ENCODE data around the gene JAG1.

The JAG1 gene

DNA sequence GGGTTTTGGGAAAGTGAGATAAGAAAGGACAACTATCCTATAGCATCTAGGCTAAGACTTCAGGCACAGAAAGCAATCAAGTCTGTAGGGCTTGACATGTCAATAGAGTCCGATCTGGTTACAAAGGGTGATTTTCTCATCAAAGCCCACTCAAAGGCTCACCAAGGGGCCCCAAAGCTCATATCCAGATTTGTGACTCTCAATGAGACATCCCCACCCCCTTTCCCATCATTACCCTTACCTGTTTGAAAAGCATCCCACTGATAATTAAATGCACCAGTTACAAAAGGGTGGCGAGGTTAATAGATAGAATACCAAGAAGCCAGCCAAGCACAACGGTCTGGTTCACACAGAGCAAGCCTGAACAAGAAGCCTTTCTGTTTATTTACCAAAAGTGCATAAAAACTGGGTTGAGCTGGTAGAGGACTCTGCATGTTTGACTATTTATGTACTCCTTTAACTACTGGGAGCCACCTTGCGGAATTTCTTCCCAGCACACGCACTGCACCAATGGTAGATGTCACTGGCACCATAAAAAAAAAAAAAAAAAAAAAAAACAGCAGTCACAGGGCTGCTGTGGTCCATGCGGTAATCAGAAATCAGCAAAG, 6.1 kb downstream of the JAG1 start:
- no peak for DNase-seq

DNA sequence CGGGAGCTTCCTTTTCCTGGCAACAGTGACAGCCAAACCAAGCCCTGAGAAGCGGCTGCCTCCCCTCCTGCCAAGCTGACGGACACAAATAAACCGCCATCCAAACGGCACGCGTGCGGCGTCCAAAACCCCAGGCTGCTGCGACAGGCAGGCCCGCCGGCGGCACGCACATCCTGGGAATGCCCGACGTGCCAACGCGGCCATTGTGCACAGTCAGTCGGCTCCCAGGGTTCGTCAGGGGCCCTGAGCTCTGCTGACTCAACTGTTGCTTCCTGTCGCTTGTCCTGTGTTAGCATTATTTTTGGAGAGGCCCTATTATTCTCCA, 6.8 kb downstream of the JAG1 start:
- DNase-seq: no peak

DNA sequence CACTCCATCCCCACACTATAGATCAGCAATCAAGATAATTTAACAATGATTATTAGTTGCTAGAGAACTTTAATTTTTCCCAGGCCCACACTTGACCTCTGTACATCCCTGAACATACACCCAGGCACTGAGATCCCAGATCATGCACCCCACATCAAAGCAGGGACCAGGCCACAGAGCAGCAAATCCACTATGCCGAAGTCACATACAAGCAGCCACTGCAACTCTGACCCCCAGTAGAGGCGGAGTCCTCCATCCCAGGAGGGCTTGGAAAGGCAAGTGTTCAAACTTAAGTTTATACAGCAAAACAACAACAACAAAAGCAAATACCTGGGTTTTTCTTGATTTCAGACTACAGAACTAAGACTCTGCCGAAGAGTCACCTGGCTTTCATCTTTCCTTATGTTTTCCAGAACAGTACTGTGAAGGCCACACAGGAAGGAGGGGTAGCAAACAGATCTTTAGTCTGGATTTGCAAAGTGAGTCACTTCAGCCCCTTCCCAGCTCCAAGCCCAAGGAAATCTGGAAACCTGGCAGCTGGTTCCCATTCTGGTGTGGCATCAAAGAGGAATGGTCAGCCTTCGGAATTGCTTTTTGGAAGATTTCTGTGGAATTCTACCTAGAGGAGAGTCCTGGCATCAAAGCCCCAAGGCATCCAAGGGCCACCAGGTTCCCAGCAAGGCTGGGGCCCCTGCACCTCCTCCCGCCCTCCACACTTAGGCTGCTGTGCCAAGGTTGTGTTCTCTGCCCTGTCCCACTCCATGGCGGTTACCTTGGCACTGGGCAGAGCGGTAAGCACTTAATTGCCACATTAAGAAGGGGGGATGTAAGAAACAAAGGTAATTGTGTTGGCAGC, 7.3 kb downstream of the JAG1 start:
- no peak for DNase-seq

DNA sequence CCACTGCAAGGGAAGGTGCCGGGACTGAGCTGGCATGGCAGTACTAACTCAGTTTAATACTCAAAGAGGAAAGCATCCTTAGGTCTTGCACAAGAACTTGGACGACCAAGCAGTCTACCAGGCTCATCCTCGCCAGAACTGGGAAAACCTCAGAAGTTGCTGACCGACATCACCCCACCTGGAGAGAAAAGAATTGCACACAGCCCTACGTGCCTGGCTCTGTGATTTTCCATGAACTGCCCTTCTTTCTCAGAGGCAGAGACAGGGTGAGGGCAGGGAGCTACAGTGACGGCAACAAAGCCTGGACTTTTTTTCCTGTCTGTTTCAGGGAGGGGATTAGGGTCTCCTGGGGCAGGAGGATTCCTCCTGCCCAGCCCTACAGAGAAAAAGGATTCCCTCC, 8.0 kb downstream of the JAG1 start:
- no peak for DNase-seq

DNA sequence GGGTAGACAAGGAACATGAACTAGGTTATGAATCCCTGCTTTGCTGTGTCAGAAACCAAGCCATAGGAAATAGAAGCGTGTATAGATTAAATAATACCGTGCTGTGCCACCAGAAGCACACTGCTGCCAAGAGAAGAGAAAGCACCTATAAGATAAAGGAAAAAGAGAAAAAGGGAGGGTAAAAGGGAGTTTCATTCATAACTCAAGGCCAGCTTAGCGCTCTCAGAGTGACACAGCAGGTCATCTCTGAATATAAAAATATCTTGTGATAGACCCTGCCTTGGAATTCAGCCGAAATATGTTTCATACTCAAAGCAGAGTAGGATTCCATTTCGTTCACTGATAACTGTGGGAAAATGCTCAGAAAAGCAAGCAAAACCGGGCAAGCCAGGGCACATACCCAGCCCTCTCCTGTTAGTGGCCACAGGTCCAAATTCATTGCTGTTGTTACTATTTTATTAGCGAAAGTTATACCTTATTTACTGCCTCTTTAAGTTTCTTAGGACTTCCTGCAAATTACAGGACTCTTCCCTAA, 8.7 kb downstream of the JAG1 start:
- DNase-seq: no peak

DNA sequence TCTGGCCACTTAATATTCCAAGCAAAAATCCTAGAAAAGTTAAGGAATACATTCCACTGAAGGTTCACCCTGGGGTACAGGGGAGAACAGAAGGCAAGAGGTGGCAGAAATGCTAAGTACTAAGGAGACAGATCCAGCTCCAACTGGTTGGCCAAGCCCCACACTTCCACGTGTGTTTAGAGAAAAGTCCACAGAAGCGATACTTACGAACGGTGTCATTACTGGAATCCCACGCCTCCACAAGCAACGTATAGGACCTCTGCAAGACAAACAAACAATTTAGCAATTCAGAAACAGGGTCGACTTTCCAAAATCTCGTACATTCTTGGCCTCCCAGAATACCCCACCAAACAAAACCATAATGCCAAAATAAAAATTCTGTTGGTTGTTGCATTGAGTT, 10.0 kb downstream of the JAG1 start:
- DNase-seq: no peak

DNA sequence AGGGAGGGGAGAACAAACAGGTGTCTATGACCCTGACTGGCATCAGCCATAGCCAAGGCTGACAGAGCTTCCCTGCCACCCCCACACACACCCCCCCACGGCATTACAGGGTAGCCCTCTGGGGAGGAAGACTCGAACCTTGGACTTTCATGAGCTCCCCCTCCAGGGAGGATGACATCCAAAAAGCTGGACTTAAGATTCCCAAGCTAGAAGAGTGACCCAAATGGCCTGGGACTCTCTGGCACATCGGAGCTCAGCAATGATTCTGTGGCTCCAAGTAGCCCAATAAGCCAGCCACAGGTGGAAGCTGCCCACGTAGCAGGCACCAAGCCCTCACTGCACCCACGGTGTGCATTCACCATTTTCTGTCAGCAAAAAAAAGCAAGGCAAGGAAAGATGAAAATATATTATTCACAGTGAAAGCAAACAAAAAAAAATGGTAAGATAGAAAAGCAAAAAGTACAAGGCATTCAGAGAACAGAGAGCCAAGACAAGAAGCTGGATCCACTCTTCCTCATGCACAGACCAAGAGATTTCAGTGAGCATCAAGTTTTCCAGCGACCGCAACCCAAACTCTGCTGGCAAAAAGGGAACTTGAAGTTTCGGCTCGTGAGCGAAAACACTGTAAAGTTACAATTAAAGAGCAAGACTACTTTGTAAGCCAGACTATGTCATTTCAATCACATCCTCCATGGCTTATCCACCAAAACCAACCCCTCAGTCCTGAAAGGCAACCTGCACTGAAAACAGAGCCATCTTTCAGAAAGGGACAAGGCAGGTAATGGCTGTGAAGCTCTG, 10.9 kb downstream of the JAG1 start:
- DNase-seq: no peak

DNA sequence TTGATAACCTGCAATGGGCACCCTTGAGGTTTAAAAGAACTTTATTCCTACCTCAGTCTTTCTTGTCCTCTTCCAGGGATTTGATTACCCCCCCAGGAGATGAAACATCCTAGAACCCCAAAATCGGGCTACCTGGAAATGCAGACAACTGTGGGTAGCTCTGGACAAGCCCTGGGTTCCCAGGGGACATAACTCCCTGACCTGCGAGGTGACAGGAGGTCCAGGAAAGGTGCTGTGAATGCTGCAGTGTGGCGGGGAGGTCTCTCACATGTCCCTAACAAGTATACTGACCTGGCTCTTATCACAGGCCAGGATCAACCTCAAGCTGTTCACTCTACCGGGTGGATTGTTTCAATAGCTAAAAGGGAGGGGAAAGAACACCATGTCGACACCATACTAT, 11.6 kb downstream of the JAG1 start:
- no peak for DNase-seq

DNA sequence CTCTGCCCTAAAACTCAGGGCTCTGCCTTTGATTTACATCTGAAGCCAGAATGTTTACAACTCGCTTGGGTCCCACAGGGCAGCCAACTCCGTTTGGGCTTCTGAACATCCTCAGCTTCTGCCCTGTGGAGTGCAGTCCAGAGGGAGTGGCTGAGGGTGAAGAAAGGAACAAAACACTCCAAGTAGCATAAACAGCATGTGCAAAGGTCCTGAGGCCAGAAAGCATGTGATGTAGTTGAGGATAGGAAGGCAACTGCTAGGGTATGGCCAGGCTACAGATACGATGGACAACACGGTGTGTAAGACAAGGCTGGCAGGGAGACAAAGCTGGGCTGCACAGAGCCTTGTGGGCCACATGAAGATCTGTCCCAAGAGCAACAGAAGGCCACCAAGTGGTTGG, 12.5 kb downstream of the JAG1 start:
- DNase-seq: no peak

DNA sequence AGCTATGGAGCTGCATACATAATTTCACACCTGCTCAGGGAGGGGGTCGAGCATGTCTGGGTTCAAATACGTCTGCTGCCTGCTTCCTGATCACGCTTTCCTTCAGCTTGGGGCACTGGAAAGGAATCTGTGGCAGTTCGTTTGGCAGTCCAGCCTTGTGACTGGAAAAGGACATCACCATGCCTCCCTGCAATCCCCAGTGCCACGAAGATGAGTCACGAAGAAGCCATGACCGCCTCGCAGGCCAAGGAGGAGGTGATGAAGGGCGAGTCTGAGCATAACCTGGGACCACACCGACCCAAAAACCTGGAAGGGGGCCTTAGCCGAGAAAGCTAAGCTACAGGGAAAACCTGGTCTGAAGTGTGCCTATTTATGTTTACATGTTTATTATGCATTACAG, 13.1 kb downstream of the JAG1 start:
- no peak for DNase-seq

DNA sequence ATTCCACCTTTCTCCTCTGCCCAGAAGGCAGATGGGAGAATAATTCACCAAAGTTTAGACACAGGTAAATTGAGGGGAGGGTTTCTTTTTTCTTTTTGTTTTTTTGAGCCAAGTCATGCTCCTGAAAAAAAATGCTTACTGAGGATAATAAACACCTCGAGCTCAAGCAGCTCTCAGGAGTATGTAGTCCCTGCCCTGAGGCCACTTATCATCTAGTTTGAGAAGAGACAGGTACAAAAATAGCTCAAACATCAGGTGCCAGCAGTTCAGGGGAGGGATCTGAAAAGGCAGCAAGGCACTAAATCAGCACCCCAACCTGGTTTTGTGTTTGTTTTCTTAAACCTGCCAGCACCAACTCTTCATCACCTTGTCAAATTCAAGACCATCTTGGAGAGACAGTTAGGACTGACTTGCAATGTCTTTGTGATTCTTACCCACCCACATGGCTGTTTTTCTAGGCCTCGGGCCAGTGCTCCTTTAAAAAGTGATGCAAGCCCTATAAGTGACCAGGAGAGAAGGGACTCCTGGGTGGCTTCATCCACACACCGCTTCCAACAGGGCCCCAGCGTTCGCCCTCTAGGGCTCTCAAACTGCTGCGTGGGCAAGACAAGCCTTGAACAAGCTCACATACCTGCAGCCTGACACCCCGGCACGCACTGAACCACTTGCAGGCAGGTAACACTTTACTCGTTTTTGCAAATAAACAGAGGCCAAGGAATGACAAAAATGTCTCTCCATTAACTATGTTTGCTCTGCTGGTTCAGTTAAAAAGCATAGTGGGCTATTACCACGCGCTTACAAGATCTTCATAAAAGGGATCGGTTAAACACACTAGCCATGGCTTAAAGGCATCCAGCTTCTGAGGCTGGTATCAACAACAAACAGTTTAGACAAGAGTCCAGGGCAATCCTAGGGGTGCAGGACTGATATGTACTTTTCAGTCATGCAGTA, 13.9 kb downstream of the JAG1 start:
- DNase-seq: no peak

DNA sequence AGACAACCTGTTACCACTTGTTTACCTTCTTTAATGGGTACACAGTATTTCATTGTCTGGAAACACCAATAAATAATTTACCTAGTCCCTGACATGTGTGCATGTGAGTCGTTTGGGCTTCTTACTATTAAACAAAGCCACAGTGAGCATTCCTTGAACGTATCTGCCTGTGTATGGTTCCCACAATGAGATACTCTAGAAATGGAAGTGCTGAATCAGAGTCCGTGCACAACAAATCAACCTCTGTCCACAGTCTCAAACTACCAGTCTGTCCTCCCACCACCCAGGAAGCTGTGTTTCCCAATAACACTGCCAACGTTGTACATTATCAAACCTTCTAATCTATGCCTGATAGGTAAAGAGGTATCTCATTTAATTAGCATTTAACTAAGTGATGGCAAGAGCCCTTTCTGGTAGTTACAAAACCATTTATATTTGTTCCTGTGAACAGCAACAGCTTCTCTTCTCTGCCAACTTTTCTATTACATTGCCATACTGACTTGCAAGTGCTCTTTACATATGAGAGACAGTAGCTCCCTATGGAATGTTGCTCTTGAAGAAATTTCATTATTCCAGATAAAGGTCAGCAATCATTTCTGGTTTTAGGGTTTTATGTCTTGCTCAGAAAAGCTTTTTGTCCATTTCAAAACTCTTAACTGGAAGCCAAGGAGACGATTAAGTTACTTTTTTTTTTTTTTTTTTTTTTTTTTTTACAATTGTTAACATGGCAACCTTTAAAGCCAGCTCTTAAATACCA, 14.7 kb downstream of the JAG1 start:
- DNase-seq: no peak

DNA sequence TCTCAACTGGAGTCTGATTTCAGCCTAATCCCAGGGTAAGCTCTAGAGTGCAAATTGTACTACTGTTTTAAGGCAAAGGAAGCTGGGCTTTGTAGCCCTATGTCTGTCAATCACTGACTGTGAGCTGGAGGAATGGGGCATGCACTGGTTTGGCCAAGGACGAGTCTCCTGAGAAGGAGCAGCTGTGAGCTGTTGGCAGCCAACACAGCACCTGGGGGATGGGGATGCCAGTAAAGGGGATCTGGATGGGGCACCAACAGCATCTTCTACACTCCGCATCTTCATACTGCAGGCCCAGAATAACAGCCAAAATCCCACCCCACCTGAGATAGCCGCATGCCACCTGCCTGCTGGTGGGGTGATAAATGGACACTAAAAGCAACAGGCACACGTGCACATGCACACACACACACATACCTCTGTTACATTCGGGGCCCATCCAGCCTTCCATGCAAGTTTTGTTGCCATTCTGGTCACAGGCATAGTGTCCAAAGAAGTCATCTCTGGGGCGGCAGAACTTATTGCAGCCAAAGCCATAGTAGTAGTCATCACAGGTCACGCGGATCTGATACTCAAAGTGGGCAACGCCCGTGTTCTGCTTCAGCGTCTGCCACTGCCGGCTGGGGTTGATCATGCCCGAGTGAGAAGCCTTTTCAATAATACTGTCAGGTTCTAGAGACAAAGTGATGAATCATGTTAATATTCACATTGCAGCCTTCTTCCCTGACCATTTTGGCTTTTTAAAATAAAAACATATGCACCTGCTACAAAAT, 15.6 kb downstream of the JAG1 start:
- no peak for DNase-seq

DNA sequence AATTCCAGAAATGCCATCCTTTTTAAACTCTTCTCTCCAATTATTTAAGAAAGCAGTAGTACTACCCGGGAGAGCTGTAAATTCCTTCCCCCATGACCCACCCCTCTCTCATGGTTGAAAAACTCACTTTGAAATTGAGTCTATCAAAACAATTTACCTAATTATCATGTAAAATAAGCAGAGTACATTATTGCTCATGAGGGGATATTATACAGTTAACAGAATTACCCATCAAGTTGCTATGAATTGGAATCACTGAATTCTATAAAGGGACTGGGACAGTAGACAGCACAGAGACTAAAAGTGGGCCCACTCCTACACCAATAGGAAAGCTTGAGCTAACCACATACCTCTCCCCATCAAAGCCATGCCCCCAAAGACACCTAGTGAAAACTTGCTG, 16.3 kb downstream of the JAG1 start:
- DNase-seq: no peak

DNA sequence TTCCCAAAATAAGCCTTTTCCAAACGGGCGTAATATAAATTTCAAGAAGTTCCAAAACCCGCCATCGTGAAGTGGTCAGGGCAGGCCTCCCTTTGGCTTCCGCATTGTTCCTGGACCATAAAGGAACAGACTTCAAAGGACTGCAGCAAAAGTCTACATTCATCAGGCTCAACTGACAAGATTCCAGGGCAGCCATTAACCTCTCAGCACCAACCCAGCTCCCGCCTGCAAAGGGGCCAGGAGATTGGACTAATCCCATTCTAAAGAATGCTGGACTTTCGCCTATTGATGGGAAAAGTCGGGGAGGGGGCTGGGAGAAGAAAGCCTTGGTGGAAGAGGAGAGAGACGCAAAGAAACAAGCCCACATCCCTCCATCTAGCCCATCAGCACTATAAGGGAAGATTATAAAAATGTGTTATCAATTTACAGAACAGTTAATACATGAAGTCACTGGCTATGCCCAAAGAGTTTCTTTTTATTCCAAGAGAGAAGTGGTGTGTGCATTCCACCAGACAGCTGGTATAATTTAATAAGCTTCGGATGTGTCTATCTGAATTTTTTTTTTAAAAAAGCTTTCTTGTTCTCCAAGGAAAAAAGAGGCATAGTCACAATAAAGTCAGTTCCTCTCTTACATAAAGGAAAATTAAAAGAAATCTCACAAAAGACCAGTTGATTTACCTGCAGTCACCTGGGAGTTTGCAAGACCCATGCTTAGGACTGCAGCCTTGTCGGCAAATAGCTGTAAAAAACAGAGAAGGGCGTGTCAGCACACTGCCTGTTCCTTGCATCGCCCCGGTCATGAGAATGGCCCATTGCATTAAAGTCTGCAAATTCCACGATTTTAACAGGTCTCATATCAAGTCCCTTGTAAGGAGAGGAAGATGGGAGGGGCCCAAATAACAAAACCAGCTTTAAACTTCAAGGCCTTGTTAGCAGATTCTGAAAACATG, 17.8 kb downstream of the JAG1 start:
- no peak for DNase-seq

DNA sequence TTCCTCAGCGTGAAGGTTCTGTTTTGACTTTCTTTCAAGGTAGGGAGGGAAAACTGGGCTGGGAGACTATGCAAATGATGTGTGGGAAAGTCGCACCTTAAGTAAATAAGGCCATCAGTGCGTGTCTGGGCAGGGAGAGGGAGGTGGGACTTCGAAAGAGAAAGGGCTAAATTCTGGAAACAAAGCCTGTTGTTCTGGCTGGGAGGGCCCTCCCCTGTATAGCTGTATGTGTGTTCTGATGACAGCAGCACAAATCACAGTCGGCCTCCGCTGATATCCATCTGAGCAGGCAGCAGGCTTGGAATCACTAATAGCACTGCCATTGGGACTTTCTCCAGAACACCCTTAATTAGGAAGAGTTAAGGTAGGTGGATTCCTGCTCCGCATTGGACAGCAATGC, 19.2 kb downstream of the JAG1 start:
- no peak for DNase-seq

DNA sequence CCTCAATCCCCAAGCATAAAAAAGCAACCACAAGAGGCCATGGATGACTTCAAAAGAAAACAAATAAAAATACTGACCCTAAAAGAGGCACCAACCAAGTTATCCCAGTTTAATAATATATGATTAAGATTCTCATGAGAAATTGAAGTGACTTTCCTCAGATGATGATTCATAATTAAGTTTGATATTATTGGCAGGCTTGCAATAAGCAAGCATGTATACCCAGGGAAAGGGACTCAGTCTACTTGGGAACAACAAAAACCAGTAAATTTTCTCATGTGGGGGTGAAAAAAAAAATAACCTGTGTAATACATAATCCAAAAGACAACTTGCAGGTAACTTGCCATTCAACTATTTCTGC, 19.6 kb downstream of the JAG1 start:
- no peak for DNase-seq

DNA sequence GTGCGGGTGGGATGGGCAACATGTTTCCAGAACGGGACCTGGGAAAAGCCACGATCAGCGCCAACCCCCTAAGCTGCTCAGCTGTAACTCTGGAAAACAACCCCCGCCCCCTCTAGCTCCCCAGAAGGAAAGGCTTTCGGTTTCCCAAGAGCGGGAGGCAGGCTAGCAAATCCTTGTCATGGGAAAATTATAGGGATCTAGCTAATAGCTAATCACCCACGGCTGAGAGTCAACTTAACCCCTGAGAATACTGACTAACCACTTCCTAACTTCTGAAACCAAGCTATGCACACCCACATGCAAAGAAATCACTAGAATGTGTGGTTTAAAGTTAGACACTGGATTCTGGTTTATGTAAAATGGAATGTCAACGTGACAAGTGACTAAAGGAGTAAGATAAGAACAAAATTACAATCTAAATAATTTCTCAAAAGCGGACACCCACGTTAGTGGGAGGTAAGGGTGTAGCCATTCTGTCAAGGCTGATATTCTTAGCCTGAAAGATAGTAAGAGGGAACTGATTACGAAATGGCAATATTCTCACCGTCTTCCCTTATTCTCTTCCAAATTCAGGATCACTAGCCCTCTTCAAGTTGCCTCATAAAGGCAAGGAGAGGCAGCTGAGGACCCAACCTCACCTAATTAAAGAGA, 20.1 kb downstream of the JAG1 start:
- DNase-seq: no peak

DNA sequence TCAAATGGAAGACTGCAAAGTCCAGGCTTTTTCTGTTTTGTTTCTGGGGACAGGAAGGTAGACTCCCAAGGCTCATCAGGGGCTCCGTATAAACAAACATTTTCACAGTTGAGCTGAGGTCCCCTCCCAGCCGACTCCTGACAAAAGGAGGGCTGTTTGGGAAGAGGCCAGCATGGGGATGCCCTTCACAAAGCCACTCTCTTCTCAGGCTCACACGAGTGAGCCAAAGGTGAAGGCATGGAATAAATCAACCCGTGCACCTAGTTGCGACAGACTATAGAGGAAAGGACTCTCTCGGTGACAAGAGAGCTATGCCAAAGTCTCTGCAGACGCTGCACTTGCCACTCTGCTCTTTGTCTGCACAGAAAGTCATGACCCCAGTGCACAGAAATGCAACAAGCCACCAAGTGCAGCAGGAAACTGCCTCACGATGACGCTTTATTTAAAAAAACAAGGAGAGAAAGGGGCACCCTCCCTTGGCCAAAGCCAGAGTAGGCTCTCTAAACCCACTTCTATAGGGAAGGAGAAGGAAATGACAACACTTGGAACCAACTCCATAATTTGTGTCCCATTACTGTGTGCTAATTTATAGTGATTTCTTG, 21.0 kb downstream of the JAG1 start:
- DNase-seq: no peak
